GM18868 (cell line): Measurements from ENCODE around the gene SSBP4.
"Not testable (repeated sequence)": the region's sequence is repeated elsewhere in the genome, so short reads cannot be mapped to it uniquely, and the experiment has no call there.

ENCODE experiments used
- ATAC-seq: cut with Tn5 transposase; IDR thresholded peaks from one replicate; pipeline ENCODE4 v1.9.1; 2021; ENCODE audit warnings: mild to moderate bottlenecking, moderate library complexity; ENCODE audit not compliant: unreplicated experiment

Gene SSBP4

DNA sequence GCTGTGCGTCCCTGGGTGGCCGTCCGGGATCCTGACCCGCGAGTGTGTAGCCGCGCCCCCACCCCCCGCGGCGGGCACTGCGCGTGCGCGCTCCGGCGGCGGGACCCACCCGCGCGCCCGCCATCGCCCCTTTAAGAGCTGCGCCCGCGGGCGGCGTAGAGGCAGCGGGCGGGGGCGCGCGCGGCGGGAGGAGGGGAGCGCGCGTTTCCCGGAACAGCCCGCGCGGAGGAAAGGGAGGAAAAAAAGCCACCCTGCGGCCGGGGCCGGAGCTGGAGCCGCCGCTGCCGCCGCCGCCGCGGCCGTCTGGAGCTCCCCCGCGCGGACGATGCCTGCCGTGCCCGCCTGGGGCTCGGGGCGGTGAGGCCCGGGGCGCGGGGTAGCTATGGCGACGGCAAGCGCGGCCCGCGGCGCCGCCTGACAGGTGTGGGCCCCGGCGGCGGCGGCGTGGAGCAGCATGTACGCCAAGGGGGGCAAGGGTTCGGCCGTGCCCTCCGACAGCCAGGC, at the start of gene SSBP4:
Gene SSBP4 (plus strand): TSS at position 204 of the 504 bp plus-strand sequence. CDS start 251 bp downstream, at position 455.
- ATAC-seq: peak; percentile 45

- no peak for ATAC-seq
These were observed 45.7 kb upstream of the SSBP4 start for GRCh38 chr19:18373407-18373891.

- ATAC-seq: peak; percentile 89
These were observed 45.1 kb upstream of the SSBP4 start for GRCh38 chr19:18373892-18374629.

DNA sequence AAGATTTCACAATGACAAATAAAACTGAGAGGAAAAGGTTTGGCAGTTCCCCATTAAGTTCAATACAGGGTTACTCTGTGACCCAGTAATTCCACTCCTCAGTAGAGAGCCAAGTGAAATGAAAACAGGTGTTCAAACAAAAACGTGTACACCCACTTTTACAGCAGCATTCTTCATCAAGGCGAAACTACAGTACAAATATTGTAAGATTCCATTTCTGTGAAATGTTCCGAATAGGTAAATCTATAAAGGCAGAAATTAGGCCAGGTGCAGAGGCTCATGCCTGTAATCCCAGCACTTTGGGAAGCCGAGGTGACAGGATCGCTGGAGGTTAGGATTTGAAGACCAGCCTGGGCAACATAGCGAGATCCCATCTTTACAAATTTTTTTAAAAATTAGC, 42.2 kb upstream of the SSBP4 start:
- ATAC-seq: no peak

GRCh38 chr19:18379803-18380747, 39.1 kb upstream of the SSBP4 start:
- no peak for ATAC-seq

GRCh38 chr19:18380843-18381242, 38.4 kb upstream of the SSBP4 start:
- no peak for ATAC-seq

- ATAC-seq: not testable (repeated sequence)
These were observed 35.6 kb upstream of the SSBP4 start for GRCh38 chr19:18383622-18384021.

GRCh38 chr19:18384775-18385174, 34.4 kb upstream of the SSBP4 start:
- no peak for ATAC-seq

DNA sequence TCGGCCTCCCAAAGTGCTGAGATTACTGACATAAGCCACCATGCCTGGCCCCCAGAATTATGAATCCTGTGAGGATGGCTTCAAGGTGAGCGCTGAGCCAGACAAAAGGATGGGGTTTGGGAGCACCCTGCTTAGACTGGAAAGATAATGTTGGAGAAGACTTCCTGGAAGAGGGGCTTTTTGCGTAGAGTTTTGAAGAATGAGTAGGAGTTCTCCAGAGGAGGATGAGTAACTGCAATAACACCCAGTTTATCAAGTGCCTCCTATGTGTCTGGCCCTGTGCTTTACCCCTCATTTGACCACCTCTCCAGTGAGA, 33.9 kb upstream of the SSBP4 start:
- ATAC-seq: no peak

- no peak for ATAC-seq
These were observed 33.3 kb upstream of the SSBP4 start, which contains the start of gene GDF15 for GRCh38 chr19:18385675-18386542. GDF15 (plus strand) TSS chr19:18386158; CDS start chr19:18386190, 32 bp downstream.

DNA sequence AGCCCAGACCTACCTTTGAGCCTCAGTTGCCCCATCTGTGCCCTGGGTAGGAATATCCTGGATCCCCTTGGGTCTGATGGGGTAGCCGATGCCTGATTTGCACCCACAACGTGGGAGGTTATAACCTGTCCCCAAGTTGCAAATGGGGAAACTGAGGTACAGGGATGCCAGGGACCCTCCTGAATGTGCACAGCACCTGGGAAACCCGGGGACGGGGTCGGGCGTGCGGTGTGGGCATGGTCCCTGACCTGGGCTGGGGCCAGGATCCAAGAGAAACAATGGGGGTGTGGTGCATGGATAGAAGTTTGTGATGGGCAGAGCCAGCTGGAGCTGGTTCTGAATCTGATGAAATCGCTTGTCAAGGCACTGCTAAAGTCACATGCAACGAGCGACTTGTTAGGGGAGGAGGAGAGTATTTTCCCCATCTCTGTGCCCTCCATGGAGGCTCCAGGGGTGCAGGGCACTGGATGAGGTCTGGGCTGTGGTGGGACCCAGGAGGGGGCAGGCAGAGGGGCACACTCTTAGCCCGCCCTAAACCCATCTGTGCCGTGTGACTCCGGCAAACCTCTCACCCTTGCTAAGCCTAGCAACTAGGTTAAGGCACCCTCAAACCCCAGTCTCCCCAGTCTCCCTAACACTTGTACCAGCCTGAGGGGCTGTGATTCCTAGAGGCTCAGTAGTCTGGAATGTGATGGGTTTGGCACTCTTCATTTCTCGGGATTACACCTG, 32.5 kb upstream of the SSBP4 start:
- ATAC-seq: no peak

DNA sequence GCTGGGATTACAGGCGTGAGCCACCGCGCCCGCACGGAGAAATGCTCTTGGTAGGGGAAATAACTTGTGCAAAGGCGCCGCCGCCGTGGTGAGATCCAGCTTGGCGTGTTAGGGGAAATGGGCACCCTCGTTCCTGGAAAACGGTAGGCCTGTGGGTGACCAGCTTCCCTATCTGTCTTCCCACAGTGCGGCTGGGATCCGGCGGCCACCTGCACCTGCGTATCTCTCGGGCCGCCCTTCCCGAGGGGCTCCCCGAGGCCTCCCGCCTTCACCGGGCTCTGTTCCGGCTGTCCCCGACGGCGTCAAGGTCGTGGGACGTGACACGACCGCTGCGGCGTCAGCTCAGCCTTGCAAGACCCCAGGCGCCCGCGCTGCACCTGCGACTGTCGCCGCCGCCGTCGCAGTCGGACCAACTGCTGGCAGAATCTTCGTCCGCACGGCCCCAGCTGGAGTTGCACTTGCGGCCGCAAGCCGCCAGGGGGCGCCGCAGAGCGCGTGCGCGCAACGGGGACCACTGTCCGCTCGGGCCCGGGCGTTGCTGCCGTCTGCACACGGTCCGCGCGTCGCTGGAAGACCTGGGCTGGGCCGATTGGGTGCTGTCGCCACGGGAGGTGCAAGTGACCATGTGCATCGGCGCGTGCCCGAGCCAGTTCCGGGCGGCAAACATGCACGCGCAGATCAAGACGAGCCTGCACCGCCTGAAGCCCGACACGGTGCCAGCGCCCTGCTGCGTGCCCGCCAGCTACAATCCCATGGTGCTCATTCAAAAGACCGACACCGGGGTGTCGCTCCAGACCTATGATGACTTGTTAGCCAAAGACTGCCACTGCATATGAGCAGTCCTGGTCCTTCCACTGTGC, 30.9 kb upstream of the SSBP4 start:
- ATAC-seq: peak; percentile 69

DNA sequence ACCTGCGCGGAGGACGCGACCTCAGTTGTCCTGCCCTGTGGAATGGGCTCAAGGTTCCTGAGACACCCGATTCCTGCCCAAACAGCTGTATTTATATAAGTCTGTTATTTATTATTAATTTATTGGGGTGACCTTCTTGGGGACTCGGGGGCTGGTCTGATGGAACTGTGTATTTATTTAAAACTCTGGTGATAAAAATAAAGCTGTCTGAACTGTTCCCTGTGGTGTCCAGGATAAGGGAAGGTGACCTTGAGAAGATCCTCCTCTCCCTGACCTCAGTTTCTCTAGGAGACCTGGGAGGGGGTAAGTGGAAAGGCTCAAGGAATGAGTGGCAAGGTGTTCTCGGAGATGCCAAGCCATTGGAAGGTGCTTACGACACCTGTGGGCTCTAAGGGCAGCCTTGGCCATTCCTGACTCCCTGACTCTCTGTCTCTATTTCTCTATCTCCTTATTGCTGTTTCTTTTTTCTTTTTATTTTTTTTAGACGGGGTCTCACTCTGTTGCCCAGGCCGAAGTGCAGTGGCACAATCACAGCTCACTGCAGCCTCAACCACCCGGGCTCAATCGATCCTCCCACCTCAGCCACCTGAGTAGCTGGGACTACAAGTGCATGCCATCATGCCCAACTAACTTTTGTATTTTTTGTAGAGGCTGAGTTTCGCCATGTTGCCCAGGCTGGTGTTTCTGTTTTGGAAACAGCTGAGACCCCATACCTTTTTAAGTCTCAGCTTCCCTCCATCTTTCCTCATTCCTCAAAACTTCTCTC, 30.1 kb upstream of the SSBP4 start:
- ATAC-seq: no peak

DNA sequence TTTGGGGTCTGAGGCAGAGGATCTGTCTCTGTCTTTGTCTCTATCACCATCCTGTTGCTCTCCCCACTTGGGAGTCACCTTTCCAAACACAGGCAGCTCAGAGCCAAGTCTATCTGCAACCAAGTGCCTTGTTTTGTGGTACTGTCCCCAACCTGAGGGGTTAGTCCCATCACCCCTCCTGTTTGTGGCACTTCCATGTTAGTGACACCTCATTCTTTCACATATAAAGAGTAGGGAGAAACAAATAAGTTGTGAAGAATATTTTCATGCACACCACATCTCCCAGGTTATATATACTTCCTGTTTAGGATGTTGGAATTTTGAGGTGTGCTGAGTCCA, 29.5 kb upstream of the SSBP4 start:
- ATAC-seq: no peak

DNA sequence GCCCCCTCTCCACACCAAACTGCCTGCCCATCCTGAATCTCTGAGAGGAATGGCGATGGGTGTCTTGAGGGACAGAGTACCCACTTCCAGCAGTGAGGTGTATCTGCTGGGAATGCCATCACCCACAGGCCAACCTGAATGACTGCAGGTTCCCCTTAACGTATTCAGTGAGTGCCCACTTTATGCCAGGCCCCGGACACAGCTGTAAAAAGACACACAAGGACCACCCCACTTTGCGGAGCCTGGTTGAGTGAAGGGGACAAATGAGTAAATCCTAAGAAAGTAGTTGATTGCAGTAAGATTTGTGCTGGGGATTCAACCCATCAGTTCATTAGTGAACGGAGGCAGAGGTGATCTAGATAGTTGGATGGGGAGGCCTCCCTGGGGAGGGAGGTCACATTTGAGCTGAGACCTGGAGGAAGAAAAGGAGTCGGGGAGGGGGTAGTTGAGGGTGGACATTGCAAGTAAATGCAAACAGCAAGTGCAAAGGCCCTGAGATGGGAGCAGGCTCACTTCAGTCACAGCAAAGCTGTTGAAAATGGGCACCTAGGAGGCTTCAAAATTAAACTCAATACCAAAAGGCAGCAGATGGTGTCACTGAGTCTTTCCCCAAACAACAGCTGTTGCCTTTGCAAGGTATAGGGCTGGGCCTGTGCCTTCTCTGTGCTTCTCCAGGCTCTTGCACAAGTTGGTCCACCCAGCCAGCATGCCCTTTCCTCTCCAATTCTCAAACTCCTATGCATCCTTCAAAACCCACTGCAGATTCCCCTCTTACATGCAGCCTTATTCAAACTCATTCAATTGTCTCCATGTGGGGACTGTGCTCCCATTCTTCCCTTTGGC, 28.9 kb upstream of the SSBP4 start:
- ATAC-seq: no peak

DNA sequence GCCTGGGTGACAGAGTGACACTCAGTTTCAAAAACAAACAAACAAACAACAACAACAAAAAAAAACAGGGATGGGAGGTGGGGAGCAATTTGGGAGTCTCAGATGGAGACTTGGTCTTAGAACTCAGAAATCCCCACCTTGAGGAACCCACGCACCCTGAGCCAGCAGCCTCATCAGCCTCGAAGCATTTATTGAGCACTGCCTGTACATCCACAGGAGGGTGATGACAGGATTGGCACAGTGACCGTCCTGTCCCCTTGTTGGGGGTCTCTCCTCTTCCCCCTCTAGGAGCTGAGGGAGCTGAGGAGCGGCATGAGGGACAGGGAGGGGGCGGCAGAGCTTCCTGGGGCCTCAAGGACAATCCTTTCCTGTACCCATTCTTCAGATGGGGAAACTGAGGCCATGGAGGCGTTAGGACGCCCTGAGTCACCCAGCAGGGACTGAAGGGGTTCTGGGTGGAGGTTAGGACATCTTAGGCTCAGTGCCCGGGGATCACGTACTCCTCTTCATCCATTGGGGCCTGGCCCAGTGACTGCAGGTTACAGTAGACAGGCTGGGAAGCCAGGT, 27.6 kb upstream of the SSBP4 start:
- ATAC-seq: no peak

- ATAC-seq: no peak
These were observed 26.8 kb upstream of the SSBP4 start for GRCh38 chr19:18392417-18392816.
